GM10248 (cell line): ENCODE results near the gene SP7.

ENCODE experiments used
- CTCF ChIA-PET: fragments of 300-600 bp; sonication (Branson Sonifier 250); formaldehyde crosslinking; extraction: SDS; loops from one replicate; lab custom pipeline; 2021; ENCODE audit warnings: antibody characterized with exemption; lab: Yijun Ruan, JAX
- POLR2A ChIA-PET: fragments of 350-650 bp; sonication (Branson Sonifier 250); formaldehyde crosslinking; extraction: SDS; loops from one replicate; lab custom pipeline; 2020; ENCODE audit warnings: antibody characterized with exemption; lab: Yijun Ruan, JAX
- DNase-seq: peaks from one replicate; pipeline ENCODE4 v3.0.0; 2012; ENCODE audit errors: extremely low spot score
- CTCF ChIP-seq: IDR thresholded peaks from 2 replicates; pipeline ENCODE4 v1.5.1; 2012; ENCODE audit warnings: mild to moderate bottlenecking, low read depth; ENCODE audit errors: extremely low read depth, missing control alignments, control extremely low read depth

SP7 gene

DNA sequence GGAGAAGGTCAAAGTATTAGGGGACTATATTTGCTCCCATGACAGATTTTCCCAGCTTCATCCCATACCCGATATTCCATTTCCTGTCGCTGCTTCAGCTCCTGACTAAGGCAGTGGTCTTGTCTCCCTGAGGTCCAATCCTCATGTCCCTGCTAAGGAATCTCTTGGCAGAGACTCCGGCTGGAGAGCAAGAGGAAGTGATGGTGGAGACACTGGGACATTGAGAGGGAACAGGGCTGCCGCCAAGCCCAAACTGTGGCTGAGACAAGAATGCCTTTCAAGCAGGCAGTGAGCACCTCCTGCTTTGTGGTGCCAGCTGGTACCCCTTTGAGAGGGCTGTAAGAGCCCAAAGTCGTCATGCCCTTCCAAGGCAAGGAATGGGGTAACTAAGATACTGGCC is 5.5 kb downstream of the SP7 start:
- CTCF ChIA-PET = interaction anchor here (1.7 to 17.1 kb wide), 5 partner anchors 8 to 179 kb away, joined by 4 to 442 read pairs (median 64); partner anchors contain the start of genes AAAS and NPFF
- POLR2A ChIA-PET = interaction anchor here (1.1 kb wide), 1 partner anchor 9 kb away, joined by 3 read pairs; the partner anchor contains the start of gene AAAS
- DNase-seq = no peak
- TF ChIP-seq CTCF = no peak

DNA sequence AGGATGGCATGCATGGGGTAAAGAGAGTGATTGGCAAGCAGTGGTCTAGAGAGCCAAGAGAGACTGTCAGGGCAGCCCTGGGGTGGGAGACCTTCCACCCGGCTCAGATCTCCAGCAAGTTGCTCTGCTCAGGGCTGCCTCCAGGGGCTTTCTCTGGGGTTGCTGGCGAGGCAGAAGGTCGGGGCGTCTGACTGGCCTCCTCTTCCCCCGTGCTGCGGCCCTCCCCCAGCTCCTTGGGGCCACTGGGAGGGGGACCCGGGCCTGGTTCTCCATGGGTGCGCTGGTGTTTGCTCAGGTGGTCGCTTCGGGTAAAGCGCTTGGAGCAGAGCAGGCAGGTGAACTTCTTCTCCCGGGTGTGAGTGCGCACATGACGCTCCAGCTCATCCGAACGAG is 8.1 kb downstream of the SP7 start:
- CTCF ChIA-PET = interaction anchor here (0.6 to 17.1 kb wide), 12 partner anchors 10 to 188 kb away, joined by 3 to 442 read pairs (median 6); partner anchors contain the start of genes ESPL1, ITGB7, MYG1 and NPFF
- no peak for TF ChIP-seq CTCF
- DNase-seq = no peak
- POLR2A ChIA-PET = no interaction called here

GRCh38 chr12:53327435-53328042 is 8.6 kb downstream of the SP7 start:
- DNase-seq = no peak
- ChIA-PET CTCF (interaction anchor here (0.6 to 17.1 kb wide), 13 partner anchors 10 to 189 kb away, joined by 3 to 442 read pairs (median 5); partner anchors contain the start of genes ESPL1, ITGB7, MYG1 and NPFF), POLR2A (no interaction called here)
- TF ChIP-seq CTCF = peak; percentile 41

- ChIA-PET POLR2A (interaction anchor here (2.9 kb wide), 1 partner anchor 18 kb away, joined by 13 read pairs; no protein-coding TSS in a partner anchor), CTCF (interaction anchor here (0.8 to 17.1 kb wide), 9 partner anchors 9 to 183 kb away, joined by 3 to 442 read pairs (median 8); partner anchors contain the start of genes ESPL1, ITGB7, MYG1 and NPFF)
- DNase-seq = no peak
- TF ChIP-seq CTCF = no peak
Observed at GRCh38 chr12:53326460-53327185, 9.5 kb downstream of the SP7 start.

GRCh38 chr12:53325511-53326061 is 10.6 kb downstream of the SP7 start:
- CTCF ChIA-PET = interaction anchor here (0.6 to 17.1 kb wide), 19 partner anchors 7 to 274 kb away, joined by 3 to 442 read pairs (median 7); partner anchors contain the start of genes AMHR2, ITGB7, MYG1 and NPFF
- DNase-seq = no peak

More at GRCh38 chr12:53325511-53326061, 10.6 kb downstream of the SP7 start:
- POLR2A ChIA-PET = interaction anchor here (1.0 to 2.9 kb wide), 2 partner anchors 19 to 26 kb away, joined by 4 to 13 read pairs; partner anchors contain the start of gene MYG1
- TF ChIP-seq CTCF = no peak
